AG04449 (cell line): Measurements from ENCODE around the gene ARID4B.

Source experiments
- CTCF ChIA-PET: fragments of 350-600 bp; formaldehyde crosslinking; extraction: SDS; loops from one replicate; lab custom pipeline; 2021; ENCODE audit warnings: antibody characterized with exemption; lab: Yijun Ruan, JAX
- POLR2A ChIA-PET: fragments of 400-600, 350-600 bp; formaldehyde crosslinking; extraction: SDS; loops from one replicate; lab custom pipeline; 2020; ENCODE audit warnings: antibody characterized with exemption, inconsistent platforms; lab: Yijun Ruan, JAX
- DNase-seq: peaks from one replicate; pipeline ENCODE4 v3.0.0-alpha.2; 2010; ENCODE audit warnings: low read depth, low spot score
- H3K4me3 ChIP-seq: 2 replicates; pipeline ENCODE4 v1.5.1; 2011; ENCODE audit warnings: low read depth, mild to moderate bottlenecking, control low read depth, low read length
- CTCF ChIP-seq: IDR thresholded peaks from one replicate; pipeline ENCODE4 v1.5.1; 2011; ENCODE audit warnings: mild to moderate bottlenecking, moderate library complexity, low read length, control low read depth, inconsistent platforms; ENCODE audit not compliant: insufficient read depth; ENCODE audit errors: missing control alignments

Gene ARID4B

DNA sequence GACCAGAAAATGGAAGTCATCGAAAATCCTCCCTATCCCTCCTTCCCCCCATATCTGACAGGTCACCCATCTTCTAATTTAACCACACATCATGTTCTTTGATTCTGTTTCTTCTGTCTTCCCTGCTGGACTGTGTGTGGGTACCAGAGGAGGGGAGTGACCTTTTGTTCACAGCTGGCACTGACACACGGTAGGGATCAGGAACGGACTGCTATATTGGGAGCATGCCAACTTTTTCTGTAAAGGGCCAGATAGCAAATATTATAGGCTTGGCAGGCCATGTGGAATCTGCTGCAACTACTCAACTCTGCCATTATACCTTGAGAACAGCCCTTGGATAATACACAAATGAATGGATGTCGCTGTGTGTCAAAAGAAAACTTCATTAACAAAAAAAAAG, 191.9 kb downstream of the ARID4B start:
- POLR2A ChIA-PET, result no interaction called here
- CTCF ChIA-PET, result no interaction called here
- no peak overlapping the region for H3K4me3 ChIP-seq
- no peak for TF ChIP-seq CTCF
- DNase-seq, result no peak

GRCh38 chr1:235134171-235134570, 193.8 kb downstream of the ARID4B start:
- CTCF ChIA-PET, result interaction anchor here (1.7 kb wide), 1 partner anchor 13 kb away, joined by 6 read pairs; no protein-coding TSS in a partner anchor
- TF ChIP-seq CTCF, result no peak
- DNase-seq, result no peak
- H3K4me3 ChIP-seq, result no peak overlapping the region
- POLR2A ChIA-PET, result no interaction called here

- ChIA-PET CTCF (interaction anchor here (0.8 to 1.7 kb wide), 2 partner anchors 14 to 45 kb away, joined by 3 to 6 read pairs; no protein-coding TSS in a partner anchor), POLR2A (interaction anchor here (0.9 kb wide), 1 partner anchor 637 kb away, joined by 3 read pairs; no protein-coding TSS in a partner anchor)
- no peak overlapping the region for H3K4me3 ChIP-seq
- no peak for TF ChIP-seq CTCF
- DNase-seq, result no peak
Measured at GRCh38 chr1:235133086-235133485, 194.9 kb downstream of the ARID4B start.

DNA sequence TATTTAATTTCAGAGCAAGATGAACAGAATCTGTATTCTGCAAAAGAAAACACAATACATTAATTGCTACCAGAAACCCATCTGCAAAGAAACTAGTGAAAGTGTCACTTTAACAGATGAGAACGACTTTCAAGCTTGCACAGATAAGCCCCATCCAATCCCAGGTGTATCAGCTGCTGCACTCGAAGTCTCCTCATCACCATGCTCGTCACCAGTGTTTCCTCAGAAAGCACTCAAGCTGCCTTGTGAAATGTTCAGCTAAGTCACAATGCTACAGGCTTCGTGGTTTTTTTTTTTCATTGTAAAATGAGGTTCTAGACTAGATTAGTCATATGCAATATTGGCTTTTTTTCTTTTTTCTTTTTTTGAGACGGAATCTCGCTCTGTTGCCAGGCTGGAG, 196.0 kb downstream of the ARID4B start:
- no peak overlapping the region for H3K4me3 ChIP-seq
- no peak for DNase-seq
- POLR2A ChIA-PET, result no interaction called here
- CTCF ChIA-PET, result interaction anchor here (0.8 kb wide), 1 partner anchor 29 kb away, joined by 3 read pairs; the partner anchor contains the start of gene RBM34
- TF ChIP-seq CTCF, result no peak

DNA sequence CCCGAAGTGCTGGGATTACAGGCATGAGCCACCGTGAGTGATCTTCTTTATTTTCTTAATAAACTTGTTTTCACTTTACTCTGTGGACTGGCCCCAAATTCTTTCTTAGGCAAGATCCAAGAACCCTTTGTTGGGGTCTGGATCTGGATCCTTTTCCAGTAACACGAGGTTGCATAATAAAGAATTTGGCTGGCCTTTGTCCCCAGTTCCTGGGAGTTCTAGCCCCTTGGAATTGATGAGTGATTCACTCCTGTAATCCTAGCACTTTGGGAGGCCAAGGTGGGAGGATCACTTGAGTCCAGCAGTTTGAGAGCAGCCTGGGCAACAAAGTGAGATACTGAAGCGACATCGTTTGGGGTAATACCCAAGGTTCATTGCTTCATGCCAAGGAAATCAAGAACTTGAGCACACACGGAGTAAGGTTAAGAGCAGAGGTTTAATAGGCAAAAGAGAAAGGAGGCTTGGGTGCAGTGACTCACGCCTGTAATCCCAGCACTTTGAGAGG, 197.2 kb downstream of the ARID4B start:
- no peak for TF ChIP-seq CTCF
- ChIA-PET CTCF (interaction anchor here (1.0 kb wide), 1 partner anchor 281 kb away, joined by 3 read pairs; no protein-coding TSS in a partner anchor), POLR2A (no interaction called here)
- H3K4me3 ChIP-seq, result no peak overlapping the region
- no peak for DNase-seq

- CTCF ChIA-PET, result interaction anchor here (0.9 to 1.0 kb wide), 2 partner anchors 25 to 282 kb away, joined by 3 read pairs; no protein-coding TSS in a partner anchor
- DNase-seq, result no peak
- no peak for TF ChIP-seq CTCF
Measured at GRCh38 chr1:235129774-235130570, 198.0 kb downstream of the ARID4B start.

More at GRCh38 chr1:235129774-235130570, 198.0 kb downstream of the ARID4B start:
- POLR2A ChIA-PET, result interaction anchor here (1.7 kb wide), 1 partner anchor 9 kb away, joined by 3 read pairs; no protein-coding TSS in a partner anchor
- H3K4me3 ChIP-seq, result no peak overlapping the region
